ENCODE data around the gene KCNIP1.

- TF ChIP-seq POLR2A (IDR thresholded peaks at IDR 0.05; ENCODE audit: low read length), result no peak
- TF ChIP-seq GATA1 (IDR thresholded peaks at IDR 0.05; ENCODE audit: low read depth, low read length), result no peak
Measured at GRCh38 chr5:170747851-170748250, 244.0 kb downstream of the KCNIP1 start.

Data from erythroblast (primary cell).